Smooth muscle cell of the brain vasculature (primary cell): ENCODE data around the gene CELA3A.
"Not testable (repeated sequence)": the region's sequence is repeated elsewhere in the genome, so short reads cannot be mapped to it uniquely, and the experiment has no call there.

Experiments
- DNase-seq: peaks from one replicate; pipeline ENCODE4 v3.0.0-alpha.2; 2012; ENCODE audit warnings: low read depth, low spot score

CELA3A gene

DNA sequence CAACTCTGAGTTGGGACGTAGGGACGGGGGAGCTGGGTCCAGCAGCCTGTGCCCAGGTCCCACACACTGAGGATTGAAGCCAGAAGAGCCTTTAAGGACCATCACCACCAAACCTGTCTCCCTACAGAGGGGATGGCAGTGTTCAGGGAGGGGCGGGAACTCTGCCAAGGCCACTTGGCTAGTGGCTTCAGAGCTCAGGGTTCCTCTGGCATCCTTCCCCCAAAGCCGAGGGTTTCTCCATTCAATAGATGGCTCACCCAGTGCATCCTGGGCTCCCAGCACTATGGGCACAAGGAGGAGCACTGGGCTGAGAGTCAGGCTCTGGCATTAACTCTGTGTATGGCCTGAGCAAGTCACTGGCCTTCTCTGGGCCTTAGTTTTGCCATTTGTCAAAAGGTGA lies 20.2 kb upstream of the CELA3A start:
- DNase-seq: not testable (repeated sequence)

DNA sequence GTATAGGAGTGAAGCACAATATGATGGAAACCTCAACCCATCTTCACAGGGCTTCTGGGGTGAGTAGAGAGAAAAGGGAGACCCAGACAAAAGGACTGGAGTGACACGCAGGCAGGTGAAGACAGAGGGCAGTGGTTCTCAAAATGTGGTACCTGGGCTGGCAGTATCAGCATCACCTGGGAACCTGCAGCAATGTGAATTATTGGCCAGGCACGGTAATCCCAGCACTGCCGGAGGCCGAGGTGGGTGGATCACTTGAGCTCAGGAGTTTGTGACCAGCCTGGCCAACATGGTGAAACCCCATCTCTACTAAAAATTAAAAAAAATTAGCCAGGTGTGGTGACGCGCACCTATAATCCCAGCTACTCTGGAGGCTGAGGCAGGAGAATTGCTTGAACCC lies 19.3 kb upstream of the CELA3A start:
- DNase-seq: not testable (repeated sequence)

GRCh38 chr1:21983539-21983938 lies 17.9 kb upstream of the CELA3A start:
- DNase-seq: not testable (repeated sequence)

DNA sequence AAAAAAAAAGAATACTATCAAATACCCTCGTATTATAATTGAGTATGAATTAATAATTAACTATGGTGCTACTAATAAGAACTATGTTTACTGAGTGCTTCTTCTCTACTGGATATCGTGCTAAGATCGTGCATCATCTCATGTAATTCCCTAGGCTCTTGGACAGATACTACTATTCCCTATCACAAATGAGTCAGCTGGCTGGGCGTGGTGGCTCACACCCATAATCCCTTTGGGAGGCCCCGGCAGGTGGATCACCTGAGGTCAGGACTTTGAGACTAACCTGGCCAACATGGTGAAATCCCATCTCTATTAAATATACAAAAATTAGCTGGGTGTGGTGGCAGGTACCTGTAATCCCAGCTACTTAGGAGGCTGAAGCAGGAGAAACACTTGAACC lies 15.6 kb upstream of the CELA3A start:
- DNase-seq: not testable (repeated sequence)

- DNase-seq: not testable (repeated sequence)
Measured at GRCh38 chr1:21986386-21986785, 15.1 kb upstream of the CELA3A start.

DNA sequence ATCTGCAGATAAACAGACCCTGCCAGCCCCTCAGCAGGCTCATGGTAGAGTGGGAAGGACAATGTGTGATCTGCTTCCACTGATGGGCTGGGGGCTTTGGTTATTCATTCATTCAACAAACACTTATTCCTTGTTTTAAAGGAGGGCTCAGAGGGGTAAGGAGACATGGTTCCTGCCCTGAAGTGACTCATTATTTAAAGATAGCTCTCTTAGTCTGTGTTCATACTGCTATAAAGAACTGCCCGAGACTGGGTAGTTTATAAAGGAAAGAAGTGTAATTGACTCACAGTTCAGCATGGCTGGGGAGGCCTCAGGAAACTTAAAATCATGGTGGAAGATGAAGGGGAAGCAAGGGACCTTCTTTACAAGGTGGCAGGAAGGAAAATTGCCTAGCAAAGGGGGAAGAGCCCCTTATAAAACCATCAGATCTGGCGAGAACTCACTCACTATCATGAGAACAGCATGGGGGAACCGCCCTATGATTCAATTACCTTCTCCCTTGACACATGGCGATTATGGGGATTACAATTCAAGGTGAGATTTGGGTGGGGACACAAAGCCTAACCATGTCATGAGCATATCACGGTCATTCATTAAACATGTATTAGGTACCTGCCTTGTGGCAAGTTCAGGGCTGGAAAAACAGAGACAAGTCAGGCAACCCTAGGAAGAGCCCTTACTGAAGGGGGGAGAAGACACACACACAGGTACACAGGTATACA lies 11.6 kb upstream of the CELA3A start:
- not testable (repeated sequence) for DNase-seq

GRCh38 chr1:21992186-21992585 lies 9.3 kb upstream of the CELA3A start:
- not testable (repeated sequence) for DNase-seq

- DNase-seq: not testable (repeated sequence)
Measured at GRCh38 chr1:21994716-21995115, 6.7 kb upstream of the CELA3A start.

DNA sequence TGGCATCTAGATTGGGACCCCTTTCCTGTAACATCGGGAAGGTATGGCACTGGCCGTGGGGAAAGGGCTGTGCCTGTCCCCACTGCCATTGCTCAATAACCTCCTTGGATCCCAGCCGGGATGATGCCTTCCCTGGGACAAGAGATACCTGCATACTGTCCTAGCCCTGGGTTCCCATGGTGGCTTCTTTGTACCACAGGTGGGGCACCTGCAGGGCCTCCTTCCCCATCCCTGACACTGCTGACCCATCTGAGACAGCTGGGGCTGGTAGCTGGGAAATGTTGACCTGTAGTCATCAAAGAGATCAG lies 4.8 kb upstream of the CELA3A start:
- not testable (repeated sequence) for DNase-seq

DNA sequence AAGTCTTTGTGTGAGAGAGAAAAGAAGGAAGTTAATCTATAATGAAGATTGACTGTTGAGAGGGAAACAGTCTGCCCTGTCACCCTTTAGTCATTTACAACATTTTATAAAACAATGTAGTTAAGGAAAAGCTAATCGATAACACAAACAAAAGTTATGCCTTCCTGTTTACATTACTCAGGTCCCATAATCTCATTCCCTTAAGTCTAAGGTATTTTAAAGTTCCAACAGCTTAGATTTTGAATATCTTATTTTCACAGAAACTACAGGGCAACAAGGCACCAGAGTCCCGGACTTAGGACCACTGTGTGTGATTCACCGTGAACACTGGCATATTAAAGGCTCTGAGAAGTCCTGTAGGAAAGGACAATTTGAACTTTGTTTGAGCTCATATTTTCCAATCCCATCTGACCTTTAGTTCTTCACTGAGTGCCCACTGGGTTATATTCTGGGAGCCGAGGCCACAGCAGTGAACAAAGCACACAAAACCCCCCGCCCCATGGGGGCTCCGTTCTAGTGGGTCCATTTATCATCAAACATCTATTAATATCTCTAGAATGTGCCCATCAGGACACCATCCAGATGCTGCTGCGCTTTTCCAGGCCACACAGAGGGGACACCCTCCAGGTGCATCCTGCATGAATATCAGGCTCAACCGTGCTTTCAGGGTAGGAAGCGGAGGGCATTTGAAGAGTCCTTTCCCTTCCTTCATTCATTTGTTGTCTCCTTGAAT lies 3.4 kb upstream of the CELA3A start:
- not testable (repeated sequence) for DNase-seq

- not testable (repeated sequence) for DNase-seq
Measured at GRCh38 chr1:21998624-21999294, 2.7 kb upstream of the CELA3A start.

- DNase-seq: not testable (repeated sequence)
Measured at GRCh38 chr1:21999645-22000044, 1.8 kb upstream of the CELA3A start.

- not testable (repeated sequence) for DNase-seq
Measured at GRCh38 chr1:22002461-22002860, 1.0 kb downstream of the CELA3A start.

DNA sequence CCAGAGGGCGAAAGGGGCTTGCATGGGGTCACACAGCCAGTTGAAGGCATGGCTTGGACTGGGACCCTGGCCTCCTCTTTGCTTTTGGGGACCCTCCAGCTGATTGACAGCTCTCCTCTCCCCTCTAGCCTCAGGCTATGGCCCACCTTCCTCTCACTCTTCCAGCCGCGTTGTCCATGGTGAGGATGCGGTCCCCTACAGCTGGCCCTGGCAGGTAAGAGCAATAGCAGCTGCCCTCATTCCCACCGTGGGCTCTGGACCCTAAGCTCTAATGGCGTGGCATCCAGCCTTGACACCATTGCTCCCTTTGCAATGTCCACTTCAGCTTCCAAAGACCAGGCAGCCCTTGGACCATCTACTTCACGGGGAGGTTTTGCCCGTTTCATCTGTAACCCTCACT lies 1.4 kb downstream of the CELA3A start:
- not testable (repeated sequence) for DNase-seq

DNA sequence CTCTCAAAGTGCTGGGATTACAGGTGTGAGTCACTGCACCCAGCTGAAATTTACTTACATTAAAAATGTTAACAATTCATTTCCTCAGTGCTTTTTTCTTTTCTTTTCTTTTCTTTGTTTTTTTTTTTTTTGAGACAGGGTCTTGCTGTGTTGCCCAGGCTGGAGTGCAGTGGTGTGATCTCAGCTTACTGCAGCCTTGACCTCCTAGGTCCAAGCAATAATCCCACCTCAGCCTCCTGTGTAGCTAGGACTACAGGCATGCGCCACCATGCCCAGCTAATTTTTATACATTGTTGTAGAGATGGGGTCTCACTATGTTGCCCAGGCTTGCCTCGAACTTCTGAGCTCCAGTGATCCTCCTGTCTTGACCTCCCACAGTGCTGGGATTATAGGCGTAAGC lies 2.5 kb downstream of the CELA3A start:
- DNase-seq: not testable (repeated sequence)

DNA sequence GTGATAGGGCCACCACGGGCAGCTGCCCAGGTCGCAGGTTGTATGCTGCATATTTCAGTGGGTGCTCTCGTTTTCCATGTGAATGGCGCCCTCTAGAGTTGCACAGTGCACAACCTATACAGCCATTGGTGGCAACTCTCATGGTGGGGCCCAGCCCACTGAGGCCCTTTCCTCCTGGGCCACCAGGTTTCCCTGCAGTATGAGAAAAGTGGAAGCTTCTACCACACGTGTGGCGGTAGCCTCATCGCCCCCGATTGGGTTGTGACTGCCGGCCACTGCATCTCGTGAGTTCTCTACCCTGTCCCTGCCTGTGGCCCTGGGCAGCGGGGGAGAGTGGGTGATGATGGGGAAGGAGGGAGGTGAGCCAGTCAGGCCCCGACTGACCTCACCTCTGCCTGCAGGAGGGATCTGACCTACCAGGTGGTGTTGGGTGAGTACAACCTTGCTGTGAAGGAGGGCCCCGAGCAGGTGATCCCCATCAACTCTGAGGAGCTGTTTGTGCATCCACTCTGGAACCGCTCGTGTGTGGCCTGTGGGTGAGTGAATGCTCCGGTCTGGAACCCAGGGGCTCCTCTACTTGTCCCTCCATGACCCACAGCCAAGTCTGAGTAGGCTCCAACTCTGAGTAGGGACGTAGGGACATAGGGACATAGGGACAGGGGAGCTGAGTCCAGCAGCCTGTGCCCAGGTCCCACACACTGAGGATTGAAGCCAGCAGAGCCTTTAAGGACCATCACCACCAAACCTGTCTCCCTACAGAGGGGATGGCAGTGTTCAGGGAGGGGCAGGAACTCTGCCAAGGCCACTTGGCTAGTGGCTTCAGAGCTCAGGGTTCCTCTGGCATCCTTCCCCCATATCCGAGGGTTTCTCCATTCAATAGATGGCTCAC lies 4.0 kb downstream of the CELA3A start:
- not testable (repeated sequence) for DNase-seq

GRCh38 chr1:22006736-22007135 lies 5.3 kb downstream of the CELA3A start:
- DNase-seq: not testable (repeated sequence)

GRCh38 chr1:22007262-22007661 lies 5.8 kb downstream of the CELA3A start:
- not testable (repeated sequence) for DNase-seq

DNA sequence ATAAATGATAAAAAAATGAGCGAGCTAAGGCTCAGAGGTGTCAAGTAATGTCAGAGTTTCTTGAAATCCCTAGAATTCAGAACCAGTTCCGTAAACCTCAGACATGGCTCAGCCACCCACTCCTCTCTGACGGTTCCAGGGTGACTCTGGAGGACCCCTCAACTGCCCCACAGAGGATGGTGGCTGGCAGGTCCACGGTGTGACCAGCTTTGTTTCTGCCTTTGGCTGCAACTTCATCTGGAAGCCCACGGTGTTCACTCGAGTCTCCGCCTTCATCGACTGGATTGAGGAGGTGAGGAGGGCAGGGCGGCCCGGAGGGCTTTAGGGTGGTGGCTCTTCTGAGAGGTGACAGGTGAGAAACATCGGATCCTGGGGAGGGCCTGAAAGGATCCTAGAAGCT lies 8.1 kb downstream of the CELA3A start:
- not testable (repeated sequence) for DNase-seq

GRCh38 chr1:22012752-22013151 lies 11.3 kb downstream of the CELA3A start:
- not testable (repeated sequence) for DNase-seq

- not testable (repeated sequence) for DNase-seq
Measured at GRCh38 chr1:22014575-22015206, 13.2 kb downstream of the CELA3A start.
